Sigmoid colon (tissue), 7 donors: ENCODE results near the gene TCP11. TPM values are rescaled to one million over a fixed set of nuclear protein-coding genes. Genes with fewer than 3 reads are reported as not detected.

Source experiments
- DNase-seq: peaks from one replicate; pipeline ENCODE4 v3.0.0-alpha.2; 2019
- H3K27ac ChIP-seq, 4 donors: fragments of 200-600 bp; sonication (generic); one replicate each; pipeline ENCODE4 v1.5.1; 2016 to 2019; ENCODE audit warnings: mild to moderate bottlenecking in 1 of 4
- H3K27me3 ChIP-seq, 3 donors: fragments of 200-600 bp; sonication (generic); one replicate each; pipeline ENCODE4 v1.5.1; 2019; ENCODE audit warnings: mild to moderate bottlenecking in 1 of 3
- H3K36me3 ChIP-seq, 4 donors: fragments of 200-600 bp; sonication (generic); one replicate each; pipeline ENCODE4 v1.5.1; 2016 to 2019
- H3K4me1 ChIP-seq, 4 donors: fragments of 200-600 bp; sonication (generic); one replicate each; pipeline ENCODE4 v1.5.1; 2017 to 2019
- H3K4me3 ChIP-seq, 4 donors: fragments of 200-600 bp; sonication (generic); one replicate each; pipeline ENCODE4 v1.5.1; 2017 to 2019; ENCODE audit warnings: mild to moderate bottlenecking in 2 of 4, moderate library complexity in 1 of 4
- H3K9me3 ChIP-seq, 4 donors: fragments of 200-600 bp in 3 of 4; sonication (generic) in 3 of 4; one replicate each; pipeline versions ENCODE4 v1.5.1 to v1.6.1; 2013 to 2019
- CTCF ChIP-seq, 4 experiments: fragments of 450-650 bp in 3 of 4; fragments of 200-600 bp in 1 of 4; IDR thresholded peaks; one replicate each; pipeline ENCODE4 v1.5.1; 2016 to 2019; ENCODE audit warnings: antibody characterized with exemption in 4 of 4, mild to moderate bottlenecking in 3 of 4, moderate library complexity in 2 of 4
- EP300 ChIP-seq, 4 donors: sonication (generic); formaldehyde crosslinking; IDR thresholded peaks; one replicate each; pipeline ENCODE4 v1.6.1; 2017; ENCODE audit warnings: antibody characterized with exemption in 4 of 4
- POLR2A ChIP-seq, 2 donors: fragments of 450-650 bp; IDR thresholded peaks; one replicate each; pipeline ENCODE4 v1.6.1; 2016; ENCODE audit warnings: antibody characterized with exemption in 2 of 2, mild to moderate bottlenecking in 2 of 2, moderate library complexity in 2 of 2
- POLR2AphosphoS5 ChIP-seq, 4 donors: sonication (generic); formaldehyde crosslinking; IDR thresholded peaks; one replicate each; pipeline ENCODE4 v1.6.1; 2017; ENCODE audit warnings: antibody characterized with exemption in 4 of 4
- WGBS, 2 donors: extraction: QIAGEN DNeasy Blood & Tissue Kit; methylation state at CpG; one replicate each; pipeline ENCODE4 v1.1.7; 2013; 5-methylcytosine and 5-hydroxymethylcytosine counted together
- intact Hi-C: fragments of 100-400 bp; cut with DNase I; formaldehyde crosslinking; loops from one replicate; pipeline ENCODE4 v1.15.1; 2023
- polyA plus RNA-seq, 3 donors: library from polyadenylated mRNA; stranded (reverse); fragments of 200-250 nt; gene quantifications; one replicate each; pipeline ENCODE4 v1.2.3, GENCODE V29; 2013
- total RNA-seq, 4 donors: library from RNA; depleted of rRNA; stranded (reverse); fragments of >200 nt; gene quantifications; one replicate each; pipeline ENCODE4 v1.1.0, GENCODE V29; 2016
- donor health status: healthy with polysubstance abuse.
- donor health status: Bipolar disorder and iron deficiency.
- donor health status: healthy.

The TCP11 gene
- total and polyA plus RNA-seq, 7 donors: 0.66 TPM; not detected in 6

GRCh38 chr6:35086282-35086632, 54.9 kb downstream of the TCP11 start:
- peaks cover 64 to 82% (median 75%) of the 10 kb centered on the region in 4 donors for H3K36me3 ChIP-seq
- H3K4me3 ChIP-seq: no peak overlapping the region
- TF ChIP-seq POLR2AphosphoS5 (IDR thresholded peaks at IDR 0.05) (no peak), POLR2A (IDR thresholded peaks at IDR 0.05) (no peak), EP300 (IDR thresholded peaks at IDR 0.05) (no peak), CTCF (IDR thresholded peaks at IDR 0.05) (no peak)
- H3K27ac ChIP-seq: peak overlapping the region; percentile 67 to 82 (median 78)
- H3K9me3 ChIP-seq: no peaks in the 10 kb centered on the region
- no peaks in the 10 kb centered on the region for H3K27me3 ChIP-seq
- H3K4me1 ChIP-seq: peaks cover 0 to 76% (median 54%) of the 10 kb centered on the region in 4 donors
- intact Hi-C loops: no loop called here
- 90 to 95% methylated on average over 10 of the region's 10 CpGs for WGBS, 2 donors
- DNase-seq: no peak

- 96% methylated on average over 30 of the region's 30 CpGs for WGBS, 2 donors
- Histone ChIP-seq H3K27me3 (no peaks in the 10 kb centered on the region), H3K27ac (peak overlapping the region; percentile 67 to 82 (median 78)), H3K36me3 (peaks cover 65 to 88% (median 81%) of the 10 kb centered on the region in 4 donors), H3K9me3 (no peaks in the 10 kb centered on the region), H3K4me3 (no peak overlapping the region), H3K4me1 (peaks cover 0 to 74% (median 52%) of the 10 kb centered on the region in 4 donors)
- no peak for TF ChIP-seq POLR2AphosphoS5 (IDR thresholded peaks at IDR 0.05)
- no peak for TF ChIP-seq EP300 (IDR thresholded peaks at IDR 0.05)
- no peak for TF ChIP-seq CTCF (IDR thresholded peaks at IDR 0.05)
- no peak for TF ChIP-seq POLR2A (IDR thresholded peaks at IDR 0.05)
- DNase-seq: peak; percentile 58
- intact Hi-C loops: no loop called here
These were observed 55.5 kb downstream of the TCP11 start for GRCh38 chr6:35085359-35086281.

GRCh38 chr6:35084511-35085203, 56.5 kb downstream of the TCP11 start:
- DNase-seq: peak; percentile 62
- Histone ChIP-seq H3K27me3 (no peaks in the 10 kb centered on the region), H3K4me1 (peaks cover 0 to 65% (median 42%) of the 10 kb centered on the region in 4 donors), H3K4me3 (no peak overlapping the region), H3K27ac (peak overlapping the region; percentile 59 to 67 (median 64)), H3K9me3 (no peaks in the 10 kb centered on the region), H3K36me3 (peaks cover 74 to 98% (median 90%) of the 10 kb centered on the region in 4 donors)
- TF ChIP-seq CTCF (IDR thresholded peaks at IDR 0.05): no peak
- intact Hi-C loops: no loop called here
- 91 to 94% methylated on average over 12 of the region's 12 CpGs for WGBS, 2 donors

GRCh38 chr6:35084041-35084491, 57.1 kb downstream of the TCP11 start:
- TF ChIP-seq EP300 (IDR thresholded peaks at IDR 0.05) (peak in 2 of 4 donors; percentile 6 to 50), POLR2A (IDR thresholded peaks at IDR 0.05) (no peak), POLR2AphosphoS5 (IDR thresholded peaks at IDR 0.05) (peak in 2 of 4 donors; percentile 7 to 33)
- Histone ChIP-seq H3K4me1 (peaks cover 0 to 59% (median 37%) of the 10 kb centered on the region in 4 donors), H3K27ac (peak overlapping the region; percentile 59 to 67 (median 64)), H3K9me3 (no peaks in the 10 kb centered on the region), H3K27me3 (no peaks in the 10 kb centered on the region), H3K4me3 (no peak overlapping the region), H3K36me3 (peaks cover 77 to 100% (median 94%) of the 10 kb centered on the region in 4 donors)
- peak; percentile 83 for DNase-seq
- WGBS, 2 donors: 76 to 90% methylated on average over 14 of the region's 14 CpGs
- intact Hi-C loops: no loop called here

GRCh38 chr6:35083507-35083906, 57.6 kb downstream of the TCP11 start:
- Histone ChIP-seq H3K4me3 (no peak overlapping the region), H3K4me1 (peaks cover 0 to 53% (median 31%) of the 10 kb centered on the region in 4 donors), H3K9me3 (no peaks in the 10 kb centered on the region), H3K27me3 (no peaks in the 10 kb centered on the region), H3K36me3 (peaks cover 78 to 100% (median 95%) of the 10 kb centered on the region in 4 donors), H3K27ac (peak overlapping the region; percentile 2 to 67 (median 64))
- no peak for TF ChIP-seq POLR2A (IDR thresholded peaks at IDR 0.05)
- TF ChIP-seq POLR2AphosphoS5 (IDR thresholded peaks at IDR 0.05): peak in 1 of 4 donors; percentile 8
- no peak for TF ChIP-seq EP300 (IDR thresholded peaks at IDR 0.05)
- intact Hi-C loops: no loop called here
- peak; percentile 53 for DNase-seq
- WGBS, 2 donors: 34 to 75% methylated on average over 9 of the region's 9 CpGs
